B cell (primary cell): ENCODE data around the gene KANK3. TPM values are rescaled to one million over a fixed set of nuclear protein-coding genes. Genes with fewer than 3 reads are reported as not detected.

Experiments used
- ATAC-seq: fragments of 200-7000 bp; cut with Tn5 transposase; one replicate; pipeline ENCODE4 v1.10.0; 2021; ENCODE audit warnings: low read depth, mild to moderate bottlenecking, moderate number of reproducible peaks, moderate library complexity
- CTCF ChIA-PET: fragments of 350-600 bp; sonication (Branson Sonifier 250); formaldehyde crosslinking; loops from one replicate; lab custom pipeline; 2021; ENCODE audit warnings: antibody characterized with exemption, inconsistent platforms; lab: Charles Lee
- POLR2A ChIA-PET: fragments of 350-600 bp; sonication (Branson Sonifier 250); formaldehyde crosslinking; loops from one replicate; lab custom pipeline; 2021; ENCODE audit warnings: antibody characterized with exemption; lab: Charles Lee
- DNase-seq: peaks from one replicate; pipeline ENCODE4 v3.0.0; 2013
- H2AFZ ChIP-seq: 2 replicates; pipeline ENCODE4 v1.6.1; 2012; ENCODE audit warnings: mild to moderate bottlenecking, low read depth, low read length; ENCODE audit not compliant: insufficient read depth, poor library complexity, severe bottlenecking
- H3K27ac ChIP-seq, 2 donors: 1 replicate in 1 of 2; 2 replicates in 1 of 2; pipeline ENCODE4 v1.5.1; 2012 to 2013; ENCODE audit warnings: low read length in 2 of 2, mild to moderate bottlenecking in 2 of 2, moderate library complexity in 1 of 2
- H3K27me3 ChIP-seq, 4 experiments: fragments of 200-600 bp in 1 of 4; sonication (generic) in 1 of 4; replicated peaks in 1 of 4; 1 replicate in 2 of 4; 2 replicates in 2 of 4; pipeline versions ENCODE4 v1.6.1 to v1.7.0; 2013 to 2016; ENCODE audit warnings: low read length in 3 of 4, mild to moderate bottlenecking in 2 of 4, mixed read lengths in 1 of 4, moderate library complexity in 1 of 4; ENCODE audit not compliant: insufficient read depth in 4 of 4, control insufficient read depth in 3 of 4; ENCODE audit errors: control extremely low read depth in 1 of 4
- H3K36me3 ChIP-seq, 2 experiments: replicated peaks in 1 of 2; 1 replicate in 1 of 2; 2 replicates in 1 of 2; pipeline versions ENCODE4 v1.6.1 to v1.7.1; 2013; ENCODE audit warnings: low read length in 1 of 2; ENCODE audit not compliant: insufficient read depth in 2 of 2, control insufficient read depth in 1 of 2; ENCODE audit errors: control extremely low read depth in 1 of 2, extremely low read depth in 1 of 2
- H3K4me1 ChIP-seq, 2 donors: fragments of 200-600 bp in 1 of 2; sonication (generic) in 1 of 2; 1 replicate in 1 of 2; 2 replicates in 1 of 2; pipeline versions ENCODE4 v1.5.1 to v1.6.1; 2013 to 2017; ENCODE audit warnings: low read length in 2 of 2; ENCODE audit not compliant: control insufficient read depth in 2 of 2, insufficient read depth in 2 of 2
- H3K4me2 ChIP-seq: replicated peaks from 2 replicates; pipeline ENCODE3; 2012; ENCODE audit warnings: mild to moderate bottlenecking, low read depth, low read length; ENCODE audit not compliant: poor library complexity, severe bottlenecking
- H3K4me3 ChIP-seq, 5 experiments: fragments of 200-600 bp in 1 of 5; sonication (generic) in 1 of 5; 1 replicate in 3 of 5; 2 replicates in 2 of 5; pipeline versions ENCODE4 v1.5.1 to v1.7.0; 2011 to 2016; ENCODE audit warnings: low read length in 4 of 5, mild to moderate bottlenecking in 4 of 5, low read depth in 2 of 5, control low read depth in 1 of 5, moderate library complexity in 1 of 5; ENCODE audit not compliant: insufficient read depth in 1 of 5; ENCODE audit errors: control extremely low read depth in 1 of 5, extremely low read depth in 1 of 5
- H3K79me2 ChIP-seq: fragments of 200-600 bp; sonication (generic); one replicate; pipeline ENCODE4 v1.6.0; 2016; ENCODE audit warnings: low read length; ENCODE audit not compliant: control insufficient read depth, insufficient read depth
- H3K9ac ChIP-seq: fragments of 200-600 bp; sonication (generic); 2 replicates; pipeline ENCODE4 v1.6.1; 2017; ENCODE audit warnings: mild to moderate bottlenecking, low read length, moderate library complexity
- H3K9me3 ChIP-seq, 3 donors: one replicate each; pipeline versions ENCODE4 v1.6.1 to v1.7.1; 2013; ENCODE audit warnings: low read length in 2 of 3; ENCODE audit not compliant: control insufficient read depth in 2 of 3, insufficient read depth in 1 of 3; ENCODE audit errors: control extremely low read depth in 1 of 3
- H4K20me1 ChIP-seq: 2 replicates; pipeline ENCODE4 v1.6.0; 2012; ENCODE audit warnings: mild to moderate bottlenecking, low read length; ENCODE audit not compliant: insufficient read depth, control insufficient read depth, poor library complexity, severe bottlenecking
- H3K27ac Mint-ChIP-seq: one replicate; pipeline ENCODE4 v1.8.0; 2021; ENCODE audit warnings: mixed read lengths
- H3K27me3 Mint-ChIP-seq: one replicate; pipeline ENCODE4 v1.8.0; 2021; ENCODE audit warnings: mixed read lengths
- H3K4me1 Mint-ChIP-seq: one replicate; pipeline ENCODE4 v1.8.0; 2021; ENCODE audit warnings: mixed read lengths
- H3K4me3 Mint-ChIP-seq: one replicate; pipeline ENCODE4 v1.8.0; 2021; ENCODE audit warnings: mixed read lengths
- H3K9me3 Mint-ChIP-seq: one replicate; pipeline ENCODE4 v1.8.0; 2022; ENCODE audit warnings: mixed read lengths; ENCODE audit not compliant: insufficient read depth
- CTCF ChIP-seq: fragments of 200-600 bp; IDR thresholded peaks from one replicate; pipeline ENCODE4 v1.8.0; 2022; ENCODE audit warnings: antibody characterized with exemption, mild to moderate bottlenecking
- EZH2 ChIP-seq: IDR thresholded peaks from 2 replicates; pipeline ENCODE4 v1.6.1; 2012; ENCODE audit warnings: borderline replicate concordance, low read depth, mild to moderate bottlenecking, moderate library complexity, low read length; ENCODE audit not compliant: insufficient read depth, poor library complexity, severe bottlenecking
- WGBS: methylation state at CpG from one replicate; pipeline ENCODE4 v1.1.5; 2013; ENCODE audit warnings: missing lambda C conversion rate; ENCODE audit not compliant: insufficient coverage; 5-methylcytosine and 5-hydroxymethylcytosine counted together
- intact Hi-C: fragments of 100-400 bp; cut with micrococcal nuclease; formaldehyde crosslinking; loops from one replicate; pipeline ENCODE4 v1.10.0; 2022
- polyA plus RNA-seq: library from polyadenylated mRNA; depleted of rRNA; stranded (reverse); fragments of >200 nt; gene quantifications from 2 replicates; pipeline ENCODE4 v1.2.3, GENCODE V29; 2012
- total RNA-seq, 2 donors: library from RNA; stranded (reverse); fragments of 120-200 nt in 1 of 2; gene quantifications; 1 replicate in 1 of 2; 2 replicates in 1 of 2; pipeline versions ENCODE4 v1.2.3 to v1.2.4, GENCODE V29; 2013 to 2022

The KANK3 gene
- total and polyA plus RNA-seq, 2 donors (not counting 1 experiment from before 2014, with no cell fraction given) = 0.27 to 0.34 TPM

- ChIA-PET CTCF (interaction anchor here (1.3 to 1.9 kb wide), 6 partner anchors 12 to 184 kb away, joined by 3 to 8 read pairs (median 6); no protein-coding TSS in a partner anchor), POLR2A (interaction anchor here (0.5 to 2.5 kb wide), 11 partner anchors 9 to 400 kb away, joined by 3 to 6 read pairs (median 4); partner anchors contain the start of genes RAB11B and ZNF414)
- peaks cover 13% of the 10 kb centered on the region for H4K20me1 ChIP-seq
- no peaks in the 10 kb centered on the region for H3K9me3 ChIP-seq
- Mint-ChIP-seq H3K27me3 (no peaks in the 10 kb centered on the region), H3K27ac (peak within 1 kb of the TSS; percentile 91), H3K4me3 (peak within 1 kb of the TSS; percentile 92), H3K9me3 (no peaks in the 10 kb centered on the region), H3K4me1 (peaks cover 42% of the 10 kb centered on the region)
- peaks cover 0 to 21% of the 10 kb centered on the region in 2 experiments for H3K36me3 ChIP-seq
- peak within 1 kb of the TSS; percentile 78 to 99 (median 96) for H3K4me3 ChIP-seq
- peak within 1 kb of the TSS; percentile 91 for H2AFZ ChIP-seq
- intact Hi-C loops = loop anchor here (1.0 kb wide), 5 partner anchors 13 to 377 kb away; partner anchors contain the start of genes CD320 and RAB11B
- H3K4me2 ChIP-seq = peak within 1 kb of the TSS; percentile 90
- TF ChIP-seq CTCF = peak; percentile 41
- TF ChIP-seq EZH2 = no peak
- H3K27ac ChIP-seq = peak within 1 kb of the TSS; percentile 80 to 92
- under 1% methylated on average over 63 of the region's 72 CpGs for WGBS
- H3K9ac ChIP-seq = peak within 1 kb of the TSS; percentile 98
- H3K4me1 ChIP-seq = peaks cover 18 to 39% of the 10 kb centered on the region in 2 donors
- peak; percentile 98 for DNase-seq
- H3K27me3 ChIP-seq = no peaks in the 10 kb centered on the region
- peak; percentile 96 for ATAC-seq
- peaks cover 49% of the 10 kb centered on the region for H3K79me2 ChIP-seq
These were observed 21.7 kb downstream of the KANK3 start, which contains the start of the genes NDUFA7 and RPS28 for GRCh38 chr19:8321067-8321985. Gene NDUFA7, minus strand, starts transcription at chr19:8321375. Its CDS starts 17 bp downstream, at chr19:8321358. Gene RPS28, plus strand, starts transcription at chr19:8321496. Its CDS starts 35 bp downstream, at chr19:8321531.
